Activated B cell treated with CpG ODN at 0.5 μM for 24 hours (primary cell): ENCODE measurements around the gene RBMS3. TPM values are rescaled to one million over a fixed set of nuclear protein-coding genes. Genes with fewer than 3 reads are reported as not detected.

Experiments used
- ATAC-seq: fragments of 200-7000 bp; cut with Tn5 transposase; one replicate; pipeline ENCODE4 v1.10.0; 2021; ENCODE audit warnings: low read depth, mild to moderate bottlenecking, moderate library complexity
- CTCF ChIA-PET: fragments of 350-600 bp; sonication (Branson Sonifier 250); formaldehyde crosslinking; loops from one replicate; lab custom pipeline; 2021; ENCODE audit warnings: antibody characterized with exemption; lab: Charles Lee
- POLR2A ChIA-PET: fragments of 350-600 bp; sonication (Branson Sonifier 250); formaldehyde crosslinking; loops from one replicate; lab custom pipeline; 2021; ENCODE audit warnings: antibody characterized with exemption; lab: Charles Lee
- DNase-seq: peaks from one replicate; pipeline ENCODE4 v3.0.0; 2022
- H3K27ac Mint-ChIP-seq: one replicate; pipeline ENCODE4 v1.8.0; 2020; ENCODE audit warnings: mixed read lengths
- H3K27me3 Mint-ChIP-seq: one replicate; pipeline ENCODE4 v1.8.0; 2021; ENCODE audit warnings: mixed read lengths
- H3K36me3 Mint-ChIP-seq: one replicate; pipeline ENCODE4 v1.8.0; 2021; ENCODE audit warnings: low read depth, mixed read lengths
- H3K4me1 Mint-ChIP-seq: one replicate; pipeline ENCODE4 v1.8.0; 2021; ENCODE audit warnings: mixed read lengths
- H3K4me3 Mint-ChIP-seq: one replicate; pipeline ENCODE4 v1.8.0; 2020; ENCODE audit warnings: mild to moderate bottlenecking, mixed read lengths
- H3K9me3 Mint-ChIP-seq: one replicate; pipeline ENCODE4 v1.8.0; 2020; ENCODE audit warnings: mixed read lengths
- intact Hi-C: fragments of 100-400 bp; cut with micrococcal nuclease; formaldehyde crosslinking; loops from one replicate; pipeline ENCODE4 v1.15.1; 2024
- total RNA-seq: library from RNA; stranded (reverse); gene quantifications from 2 replicates; pipeline ENCODE4 v1.2.3, GENCODE V29; 2022
- TF ChIP-seq, protein P1 (sequence below): fragments of 200-600 bp; IDR thresholded peaks from one replicate; pipeline ENCODE4 v1.8.0; 2022; ENCODE audit warnings: antibody characterized with exemption, mild to moderate bottlenecking

Gene RBMS3
- total RNA-seq, 1 donor from 2014 or later = 0.31 TPM

DNA sequence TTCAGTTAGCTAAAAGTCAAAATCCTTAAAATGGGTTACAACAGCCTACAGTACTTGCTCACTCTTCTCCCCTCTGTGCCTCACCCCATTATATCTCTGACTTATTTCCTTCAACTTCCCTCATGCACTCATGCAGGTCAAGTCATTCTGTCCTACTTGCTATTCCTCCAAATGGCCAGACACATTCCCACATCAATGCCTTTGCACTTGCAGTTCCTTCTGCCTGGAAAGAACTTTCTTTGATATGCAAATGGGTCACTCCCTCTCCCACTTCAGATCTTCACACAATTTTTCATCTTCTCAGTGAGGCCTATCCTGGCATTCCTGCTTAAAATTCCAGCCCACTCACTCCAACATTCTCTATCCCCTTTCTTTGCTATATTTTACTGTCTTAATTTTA, 778.4 kb downstream of the RBMS3 start:
- CTCF ChIA-PET = no interaction called here
- TF ChIP-seq, protein P1, sequence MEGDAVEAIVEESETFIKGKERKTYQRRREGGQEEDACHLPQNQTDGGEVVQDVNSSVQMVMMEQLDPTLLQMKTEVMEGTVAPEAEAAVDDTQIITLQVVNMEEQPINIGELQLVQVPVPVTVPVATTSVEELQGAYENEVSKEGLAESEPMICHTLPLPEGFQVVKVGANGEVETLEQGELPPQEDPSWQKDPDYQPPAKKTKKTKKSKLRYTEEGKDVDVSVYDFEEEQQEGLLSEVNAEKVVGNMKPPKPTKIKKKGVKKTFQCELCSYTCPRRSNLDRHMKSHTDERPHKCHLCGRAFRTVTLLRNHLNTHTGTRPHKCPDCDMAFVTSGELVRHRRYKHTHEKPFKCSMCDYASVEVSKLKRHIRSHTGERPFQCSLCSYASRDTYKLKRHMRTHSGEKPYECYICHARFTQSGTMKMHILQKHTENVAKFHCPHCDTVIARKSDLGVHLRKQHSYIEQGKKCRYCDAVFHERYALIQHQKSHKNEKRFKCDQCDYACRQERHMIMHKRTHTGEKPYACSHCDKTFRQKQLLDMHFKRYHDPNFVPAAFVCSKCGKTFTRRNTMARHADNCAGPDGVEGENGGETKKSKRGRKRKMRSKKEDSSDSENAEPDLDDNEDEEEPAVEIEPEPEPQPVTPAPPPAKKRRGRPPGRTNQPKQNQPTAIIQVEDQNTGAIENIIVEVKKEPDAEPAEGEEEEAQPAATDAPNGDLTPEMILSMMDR = no peak
- intact Hi-C loops = no loop called here
- no peak overlapping the region for H3K27ac Mint-ChIP-seq
- no peak for DNase-seq
- H3K4me3 Mint-ChIP-seq = no peak overlapping the region
- no peaks in the 10 kb centered on the region for H3K27me3 Mint-ChIP-seq
- no peaks in the 10 kb centered on the region for H3K4me1 Mint-ChIP-seq
- POLR2A ChIA-PET = no interaction called here
- no peaks in the 10 kb centered on the region for H3K36me3 Mint-ChIP-seq
- H3K9me3 Mint-ChIP-seq = no peaks in the 10 kb centered on the region
- no peak for ATAC-seq
